Endothelial cell of umbilical vein (primary cell): Measurements from ENCODE around the gene AIRE. TPM values are rescaled to one million over a fixed set of nuclear protein-coding genes. Genes with fewer than 3 reads are reported as not detected.

Source experiments
- BruUV-seq: library from RNA; stranded (reverse); fragments of 400-500 nt; replicated peaks from 2 replicates; lab custom pipeline; 2021; lab: Mats Ljungman, UMichigan
- CTCF ChIA-PET: fragments of 300-600, 350-600 bp; sonication (Branson Sonifier 250); formaldehyde crosslinking; loops from one replicate; lab custom pipeline; 2021; ENCODE audit warnings: antibody characterized with exemption, inconsistent platforms; lab: Charles Lee
- POLR2A ChIA-PET: fragments of 300-600, 350-600 bp; sonication (Branson Sonifier 250); formaldehyde crosslinking; loops from one replicate; lab custom pipeline; 2021; ENCODE audit warnings: antibody characterized with exemption, inconsistent platforms; lab: Charles Lee
- DNase-seq: peaks from one replicate; pipeline ENCODE4 v3.0.0-alpha.2; 2011; ENCODE audit warnings: low read depth, low spot score
- FAIRE-seq: peaks from 2 replicates; lab custom pipeline; 2011; peaks lifted over from hg19 to GRCh38; lab: Jason Lieb, UNC
- H2AFZ ChIP-seq: 2 replicates; pipeline ENCODE4 v1.6.0; 2012; ENCODE audit warnings: low read depth, low read length, control low read depth, inconsistent platforms
- H3K27ac ChIP-seq: 2 replicates; pipeline ENCODE4 v1.5.1; 2011; ENCODE audit warnings: low read depth, mild to moderate bottlenecking, control low read depth, low read length, moderate library complexity; ENCODE audit not compliant: insufficient read depth
- H3K27me3 ChIP-seq, 2 experiments: 2 replicates each; pipeline versions ENCODE4 v1.6.0 to v1.6.1; 2011; ENCODE audit warnings: low read length in 2 of 2, mixed read lengths in 1 of 2; ENCODE audit not compliant: control insufficient read depth in 2 of 2, insufficient read depth in 2 of 2
- H3K36me3 ChIP-seq, 2 experiments: 2 replicates in 1 of 2; 3 replicates in 1 of 2; pipeline ENCODE4 v1.5.1; 2011; ENCODE audit warnings: low read length in 2 of 2, mild to moderate bottlenecking in 1 of 2, moderate library complexity in 1 of 2; ENCODE audit not compliant: control insufficient read depth in 2 of 2, insufficient read depth in 2 of 2; ENCODE audit errors: extremely low read depth in 1 of 2
- H3K4me1 ChIP-seq: 3 replicates; pipeline ENCODE4 v1.5.1; 2011; ENCODE audit warnings: mild to moderate bottlenecking, low read length; ENCODE audit not compliant: control insufficient read depth, insufficient read depth; ENCODE audit errors: extremely low read depth
- H3K4me2 ChIP-seq: 2 replicates; pipeline ENCODE4 v1.6.1; 2011; ENCODE audit warnings: low read length, control low read depth, mixed read lengths; ENCODE audit not compliant: insufficient read depth
- H3K4me3 ChIP-seq, 3 experiments: fragments of 200-600 bp in 1 of 3; sonication (generic), shearing (Covaris generic) in 1 of 3; replicated peaks in 1 of 3; 2 replicates each; pipeline ENCODE4 v1.5.1; 2011 to 2016; ENCODE audit warnings: control low read depth in 3 of 3, low read length in 3 of 3, mild to moderate bottlenecking in 2 of 3, inconsistent platforms in 1 of 3, low read depth in 1 of 3, moderate library complexity in 1 of 3; ENCODE audit not compliant: insufficient read depth in 1 of 3
- H3K79me2 ChIP-seq: 2 replicates; pipeline ENCODE4 v1.6.0; 2012; ENCODE audit warnings: low read length, inconsistent platforms; ENCODE audit not compliant: control insufficient read depth, insufficient read depth
- H3K9ac ChIP-seq: replicated peaks from 2 replicates; pipeline ENCODE3; 2011; ENCODE audit warnings: low read length, control low read depth; ENCODE audit not compliant: insufficient read depth; ENCODE audit errors: extremely low read depth
- H3K9me1 ChIP-seq: replicated peaks from 3 replicates; pipeline ENCODE4 v1.6.0; 2011; ENCODE audit warnings: mild to moderate bottlenecking, low read length; ENCODE audit not compliant: control insufficient read depth, insufficient read depth; ENCODE audit errors: extremely low read depth
- H3K9me3 ChIP-seq: replicated peaks from 2 replicates; pipeline ENCODE4 v1.5.1; 2012; ENCODE audit warnings: low read length, inconsistent platforms; ENCODE audit not compliant: control insufficient read depth, insufficient read depth
- H4K20me1 ChIP-seq: replicated peaks from 2 replicates; pipeline ENCODE3; 2011; ENCODE audit warnings: mild to moderate bottlenecking, low read length; ENCODE audit not compliant: control insufficient read depth, insufficient read depth; ENCODE audit errors: extremely low read depth
- CTCF ChIP-seq, 2 donors: IDR thresholded peaks; 1 replicate in 1 of 2; 2 replicates in 1 of 2; pipeline ENCODE4 v1.5.1; 2011; ENCODE audit warnings: low read length in 2 of 2, mild to moderate bottlenecking in 2 of 2, moderate library complexity in 2 of 2, control low read depth in 1 of 2, inconsistent platforms in 1 of 2, low read depth in 1 of 2; ENCODE audit not compliant: insufficient read depth in 1 of 2; ENCODE audit errors: extremely low read depth in 1 of 2
- EZH2 ChIP-seq: IDR thresholded peaks from 2 replicates; pipeline ENCODE4 v1.6.1; 2012; ENCODE audit warnings: borderline replicate concordance, low read depth, mild to moderate bottlenecking, moderate library complexity, low read length, inconsistent platforms; ENCODE audit not compliant: severe bottlenecking
- FOS ChIP-seq: IDR thresholded peaks from 2 replicates; pipeline ENCODE4 v1.6.1; 2011; ENCODE audit warnings: mild to moderate bottlenecking, low read length, moderate library complexity, borderline replicate concordance; ENCODE audit not compliant: insufficient read depth
- GATA2 ChIP-seq: IDR thresholded peaks from 2 replicates; pipeline ENCODE4 v1.7.0; 2011; ENCODE audit warnings: low read depth, mild to moderate bottlenecking, moderate library complexity, mixed read lengths, low read length; ENCODE audit not compliant: insufficient read length, insufficient read depth
- JUN ChIP-seq: IDR thresholded peaks from 2 replicates; pipeline ENCODE4 v1.6.1; 2011; ENCODE audit warnings: borderline replicate concordance, low read depth; ENCODE audit not compliant: insufficient read length, insufficient read depth
- MAX ChIP-seq: IDR thresholded peaks from 2 replicates; pipeline ENCODE4 v1.6.1; 2011; ENCODE audit not compliant: insufficient read depth, insufficient read length
- MYC ChIP-seq: IDR thresholded peaks from one replicate; pipeline ENCODE4 v1.6.1; 2011; ENCODE audit warnings: mild to moderate bottlenecking, low read depth, low read length
- POLR2A ChIP-seq: IDR thresholded peaks from 2 replicates; pipeline ENCODE4 v1.6.1; 2012; ENCODE audit warnings: low read depth, mild to moderate bottlenecking, control low read depth, low read length
- POLR2AphosphoS5 ChIP-seq: IDR thresholded peaks from 2 replicates; pipeline ENCODE4 v1.6.1; 2012; ENCODE audit warnings: low read depth, mild to moderate bottlenecking, control low read depth, low read length, moderate library complexity; ENCODE audit not compliant: insufficient read depth
- dilution Hi-C: fragments of 300-500 bp; cut with MboI; formaldehyde crosslinking; loops from one replicate; pipeline ENCODE4 v1.15.0; 2019; ENCODE audit warnings: low sequenced_read_pairs; ENCODE audit not compliant: extremely low pct_ligation_motif_present
- intact Hi-C: fragments of 100-400 bp; cut with micrococcal nuclease; formaldehyde crosslinking; loops from one replicate; pipeline ENCODE4 v1.10.0; 2022
- polyA plus RNA-seq, 4 experiments: library from polyadenylated mRNA; depleted of rRNA in 3 of 4; stranded (reverse) in 3 of 4; unstranded in 1 of 4; fragments of >200 nt; gene quantifications; 2 replicates each; pipeline versions ENCODE4 v1.2.1 to v1.2.3, GENCODE V29; 2011 to 2012; ENCODE audit warnings: missing spikeins in 1 of 4
- total RNA-seq: library from RNA; stranded (reverse); gene quantifications from 2 replicates; pipeline ENCODE4 v1.2.3, GENCODE V29; 2021

The AIRE gene
- total and polyA plus RNA-seq, 2 donors (not counting 3 experiments of a cell fraction or from before 2014, with no cell fraction given), result 0.04 to 0.11 TPM

- CTCF ChIA-PET, result no interaction called here
- Histone ChIP-seq H3K27ac (no peak overlapping the region), H3K36me3 (no peaks in the 10 kb centered on the region), H3K9ac (no peak overlapping the region), H3K9me3 (no peaks in the 10 kb centered on the region), H3K79me2 (no peaks in the 10 kb centered on the region), H3K4me3 (no peak overlapping the region), H4K20me1 (no peaks in the 10 kb centered on the region), H3K27me3 (peaks cover 0 to 3% of the 10 kb centered on the region in 2 experiments), H2AFZ (no peak overlapping the region), H3K9me1 (no peaks in the 10 kb centered on the region), H3K4me1 (no peaks in the 10 kb centered on the region), H3K4me2 (no peak overlapping the region)
- POLR2A ChIA-PET, result no interaction called here
- DNase-seq (no peak), FAIRE-seq (no peak)
- TF ChIP-seq POLR2A (no peak), FOS (no peak), MAX (no peak), POLR2AphosphoS5 (no peak), GATA2 (no peak), MYC (no peak), CTCF (IDR thresholded peaks at IDR 0.05; ENCODE audit: extremely low read depth in 1 of 2, insufficient read depth in 1 of 2, low read depth in 1 of 2, low read length in 2 of 2) (no peak), JUN (no peak), EZH2 (no peak)
- no TSS peak for BruUV-seq
- dilution Hi-C loops (no loop called here), intact Hi-C loops (no loop called here)
Observed at GRCh38 chr21:44289381-44290010, 3.8 kb downstream of the AIRE start.
